Right forelimb (tissue), 1 donor: ENCODE measurements around the gene MUS81.
"Not testable (repeated sequence)": the region's sequence is repeated elsewhere in the genome, so short reads cannot be mapped to it uniquely, and the experiment has no call there.

Source experiments
- DNase-seq: peaks from one replicate; pipeline ENCODE4 v3.0.0-alpha.2; 2018

Gene MUS81, protein sequence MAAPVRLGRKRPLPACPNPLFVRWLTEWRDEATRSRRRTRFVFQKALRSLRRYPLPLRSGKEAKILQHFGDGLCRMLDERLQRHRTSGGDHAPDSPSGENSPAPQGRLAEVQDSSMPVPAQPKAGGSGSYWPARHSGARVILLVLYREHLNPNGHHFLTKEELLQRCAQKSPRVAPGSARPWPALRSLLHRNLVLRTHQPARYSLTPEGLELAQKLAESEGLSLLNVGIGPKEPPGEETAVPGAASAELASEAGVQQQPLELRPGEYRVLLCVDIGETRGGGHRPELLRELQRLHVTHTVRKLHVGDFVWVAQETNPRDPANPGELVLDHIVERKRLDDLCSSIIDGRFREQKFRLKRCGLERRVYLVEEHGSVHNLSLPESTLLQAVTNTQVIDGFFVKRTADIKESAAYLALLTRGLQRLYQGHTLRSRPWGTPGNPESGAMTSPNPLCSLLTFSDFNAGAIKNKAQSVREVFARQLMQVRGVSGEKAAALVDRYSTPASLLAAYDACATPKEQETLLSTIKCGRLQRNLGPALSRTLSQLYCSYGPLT

DNA sequence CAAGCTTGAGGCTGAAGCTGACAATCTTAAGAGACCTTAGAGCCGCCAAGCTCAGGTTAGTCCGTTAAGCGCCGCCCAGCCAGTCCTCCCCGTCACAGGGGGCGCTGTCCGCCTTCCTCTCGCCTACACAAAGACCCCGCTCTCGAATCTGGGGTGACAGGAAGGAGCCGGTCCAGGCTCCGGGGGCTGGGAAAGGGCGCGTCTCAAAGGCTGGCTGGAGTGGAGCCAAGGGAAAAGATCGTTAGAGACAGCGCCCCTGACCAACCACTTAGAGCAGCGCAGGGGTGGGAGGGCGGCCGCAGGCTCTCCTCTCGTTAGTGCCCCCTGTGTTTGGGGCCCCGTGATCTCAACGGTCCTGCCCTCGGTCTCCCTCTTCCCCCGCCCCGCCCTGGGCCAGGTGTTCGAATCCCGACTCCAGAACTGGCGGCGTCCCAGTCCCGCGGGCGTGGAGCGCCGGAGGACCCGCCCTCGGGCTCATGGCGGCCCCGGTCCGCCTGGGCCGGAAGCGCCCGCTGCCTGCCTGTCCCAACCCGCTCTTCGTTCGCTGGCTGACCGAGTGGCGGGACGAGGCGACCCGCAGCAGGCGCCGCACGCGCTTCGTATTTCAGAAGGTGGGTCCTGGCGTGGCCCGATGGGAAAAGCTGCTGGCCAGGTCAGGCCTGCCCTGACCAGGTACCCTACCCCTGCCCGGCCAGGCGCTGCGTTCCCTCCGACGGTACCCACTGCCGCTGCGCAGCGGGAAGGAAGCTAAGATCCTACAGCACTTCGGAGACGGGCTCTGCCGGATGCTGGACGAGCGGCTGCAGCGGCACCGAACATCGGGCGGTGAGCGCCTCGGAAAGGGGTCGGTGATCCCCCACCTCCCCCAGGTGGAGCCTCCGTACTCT, at the start of gene MUS81:
MUS81 (plus strand) TSS at position 156 of the 887 bp plus-strand sequence; CDS start at position 477, 321 bp downstream.
- DNase-seq: peak; percentile 99

DNA sequence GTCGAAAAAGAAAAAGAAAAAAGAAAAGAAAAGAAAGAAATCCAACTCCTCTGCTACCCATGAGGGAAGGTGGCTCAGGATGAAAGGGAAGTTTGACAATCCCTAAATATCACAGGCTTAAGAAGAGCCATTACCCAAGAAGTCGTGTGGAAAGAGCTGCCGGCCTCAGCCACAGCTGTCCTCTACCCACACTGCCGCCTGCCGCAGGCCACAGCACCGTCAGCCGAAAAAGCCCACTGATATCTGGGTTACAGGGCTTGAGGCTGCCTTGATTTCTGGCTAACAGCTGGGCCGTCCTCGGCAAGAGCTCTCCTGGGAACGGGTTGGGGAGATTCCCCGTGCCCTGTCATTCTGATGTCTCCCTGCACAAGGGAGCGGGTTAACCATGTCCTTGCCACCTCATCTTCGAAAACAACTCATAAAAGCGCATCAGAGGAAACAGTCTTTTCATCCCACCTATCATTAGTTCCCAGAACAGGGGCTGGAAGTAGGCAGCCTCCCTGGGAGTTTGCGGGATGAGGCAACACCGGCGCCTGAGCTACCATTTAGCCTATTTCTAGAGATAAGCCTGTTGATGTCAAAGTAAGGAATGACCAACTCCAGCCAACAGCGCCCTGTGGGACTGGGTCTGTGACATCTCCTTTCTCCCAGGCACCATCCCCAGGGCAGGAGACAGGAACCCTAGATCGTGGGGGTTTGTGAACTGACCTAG, 48.3 kb upstream of the MUS81 start:
- no peak for DNase-seq

DNA sequence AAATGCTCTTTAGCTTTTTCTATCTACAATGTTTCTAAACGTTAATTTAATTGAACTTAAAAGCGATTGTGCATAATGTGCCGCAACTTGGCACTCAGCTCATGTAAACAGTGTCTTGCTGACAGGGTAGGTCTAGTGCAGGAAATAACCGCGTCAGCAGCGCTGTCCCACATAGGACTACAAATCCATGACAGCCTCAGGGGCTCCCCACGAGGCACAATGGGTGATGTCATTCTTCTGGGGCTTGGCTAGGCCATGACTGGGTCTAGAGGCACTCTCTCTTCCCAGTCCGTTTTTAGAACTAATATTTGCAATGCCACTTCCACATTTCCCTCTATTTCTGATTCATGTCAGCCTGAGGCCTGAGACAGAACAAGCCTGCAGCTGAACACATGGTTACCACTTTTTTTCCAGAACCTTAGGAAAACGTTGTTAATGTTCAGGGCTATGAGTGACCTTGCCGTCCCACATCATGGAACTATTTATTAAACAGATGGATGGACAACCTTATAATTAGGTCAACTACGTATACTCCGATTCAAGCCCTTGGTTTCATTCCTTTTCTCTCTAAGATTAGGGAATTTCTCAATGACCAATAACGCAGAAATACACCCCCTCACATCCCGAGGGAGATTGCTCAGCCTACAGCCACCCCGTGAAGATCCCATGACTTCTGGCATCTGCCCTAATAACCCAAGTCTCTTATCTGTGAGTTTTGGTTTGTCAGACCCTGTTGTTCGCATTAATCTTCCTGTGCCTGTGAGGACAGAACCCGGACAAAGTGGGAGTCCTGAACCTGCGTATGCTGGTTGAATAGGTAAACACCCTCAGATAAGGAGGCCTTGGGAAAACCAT, 45.9 kb upstream of the MUS81 start:
- no peak for DNase-seq

DNA sequence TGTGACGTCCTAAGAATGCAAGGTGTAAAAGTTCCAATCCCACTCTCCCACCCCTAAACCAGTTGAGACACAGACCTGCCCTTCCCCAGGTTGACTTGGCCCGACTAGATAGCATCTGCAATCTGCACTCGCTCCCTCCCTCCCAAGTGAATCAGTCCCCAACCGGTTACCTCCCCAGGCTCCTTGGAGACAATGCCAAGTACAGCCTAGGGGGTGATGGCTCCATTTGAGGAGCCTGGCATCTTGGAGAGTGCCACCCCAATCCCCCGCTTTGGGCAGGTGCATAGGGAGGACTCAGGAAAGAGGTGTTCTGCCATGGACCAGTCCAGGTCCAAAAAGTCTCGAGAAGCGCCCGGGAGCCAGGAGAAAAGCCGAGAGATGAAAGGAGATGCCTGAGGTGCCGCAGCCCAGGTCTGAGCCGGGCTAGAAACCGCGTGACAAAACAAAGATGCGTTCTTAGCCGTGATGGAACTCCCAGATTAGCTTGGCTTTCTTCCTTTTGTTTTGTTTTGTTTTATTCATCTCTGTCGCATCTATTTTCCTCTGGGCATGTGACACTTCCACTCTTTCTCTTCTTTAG, 45.2 kb upstream of the MUS81 start:
- no peak for DNase-seq

DNA sequence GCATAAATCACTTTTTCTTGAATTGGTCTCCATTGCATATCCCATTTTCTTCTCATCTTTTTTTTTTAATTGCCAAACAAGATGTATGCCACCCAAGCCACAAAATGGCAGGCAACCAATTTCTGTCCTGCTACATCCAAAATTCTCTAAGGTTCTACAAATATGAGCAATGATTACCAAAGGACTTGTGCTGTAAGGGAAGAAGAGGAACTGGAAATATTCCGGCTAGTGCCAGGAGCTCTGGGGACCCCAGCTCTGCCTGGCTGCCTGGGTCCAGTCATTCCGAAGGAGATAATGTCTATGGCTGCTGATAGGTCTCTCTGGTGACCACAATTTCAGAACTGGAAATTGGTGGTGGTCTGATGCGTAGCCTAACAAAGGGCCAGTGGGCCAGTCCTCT, 43.5 kb upstream of the MUS81 start:
- no peak for DNase-seq

DNA sequence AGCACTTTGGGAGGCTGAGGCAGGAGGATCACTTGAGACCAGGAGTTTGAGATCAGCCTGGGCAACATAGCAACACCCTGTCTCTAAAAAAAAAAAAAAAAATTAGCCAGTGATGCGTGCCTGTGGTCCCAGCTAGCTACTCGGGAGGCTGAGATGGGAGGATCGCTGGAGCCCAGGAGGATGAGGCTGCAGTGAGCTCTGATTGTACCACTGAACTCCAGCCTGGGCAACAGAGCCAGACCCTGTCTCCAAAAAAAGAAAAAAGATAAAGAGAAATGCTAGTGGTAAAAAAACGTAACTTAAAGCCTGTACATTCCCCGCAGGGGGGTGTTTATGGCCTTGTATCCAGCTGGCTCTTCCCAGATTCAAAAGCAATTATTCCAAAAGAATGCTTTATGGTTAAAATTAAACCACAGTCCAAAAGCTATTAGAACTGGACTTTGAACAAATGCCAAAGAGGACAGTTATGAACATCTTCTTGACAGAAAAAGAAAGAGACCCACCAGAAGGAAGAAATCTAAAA, 42.9 kb upstream of the MUS81 start:
- DNase-seq: no peak

DNA sequence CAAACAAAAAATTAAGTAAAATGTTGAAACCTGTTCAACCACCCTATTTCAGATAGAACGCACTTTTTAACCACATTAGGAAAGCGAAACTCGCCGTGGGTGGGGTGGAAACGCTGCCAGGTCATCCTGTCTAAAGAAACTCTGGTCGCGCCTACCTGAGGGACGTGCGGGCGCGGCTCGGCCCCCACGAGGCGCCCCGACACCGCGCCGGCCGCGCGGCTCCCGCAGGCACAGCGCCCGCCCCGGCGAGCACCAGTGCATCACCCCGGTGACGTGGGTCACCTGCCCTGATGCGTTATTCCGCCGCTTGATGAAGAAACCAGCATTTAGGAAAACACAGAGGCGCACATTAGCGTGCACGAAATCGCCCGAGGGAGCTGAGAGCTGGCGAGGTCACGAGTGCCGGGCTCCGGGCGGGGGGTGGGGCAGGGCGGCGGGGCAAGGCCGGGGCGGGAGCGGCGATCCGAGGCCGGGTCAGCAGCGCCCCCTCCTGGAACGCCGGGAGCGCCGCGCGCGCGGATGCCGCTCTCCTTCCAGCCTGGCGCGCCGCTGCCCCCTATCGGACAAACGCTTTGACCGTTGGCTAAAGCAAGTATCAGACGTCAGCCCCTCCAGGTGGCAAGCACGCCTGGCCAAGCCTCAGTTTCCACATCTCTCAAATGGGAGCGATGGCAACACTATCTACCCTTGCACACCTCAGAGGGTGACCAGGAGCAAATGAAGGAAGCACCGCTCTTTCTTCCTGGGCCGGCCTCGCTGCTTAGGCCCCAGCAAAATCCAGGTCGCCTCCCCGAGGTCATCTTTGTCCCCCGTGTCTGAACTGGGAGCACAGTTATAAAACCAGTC, 42.2 kb upstream of the MUS81 start:
- peak; percentile 96 for DNase-seq

DNA sequence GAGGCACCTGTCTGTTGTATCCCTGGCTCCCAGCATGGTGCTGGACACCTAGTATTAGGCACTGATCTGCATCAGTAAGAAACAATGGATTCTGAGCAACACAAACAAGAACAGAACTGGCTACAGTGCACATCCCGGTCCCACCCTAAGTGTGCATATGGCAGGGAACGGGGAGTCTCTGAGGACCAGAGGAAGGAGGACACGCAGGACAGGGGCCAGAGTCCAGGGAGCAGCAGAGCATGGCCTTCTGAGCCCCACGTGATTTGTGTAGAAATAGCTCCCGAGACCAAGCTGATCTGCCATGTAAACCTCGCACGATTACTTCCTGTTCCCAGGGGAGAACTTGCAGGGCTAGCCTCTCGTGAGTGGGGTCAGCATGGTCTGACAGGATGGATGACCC, 39.1 kb upstream of the MUS81 start:
- no peak for DNase-seq

DNA sequence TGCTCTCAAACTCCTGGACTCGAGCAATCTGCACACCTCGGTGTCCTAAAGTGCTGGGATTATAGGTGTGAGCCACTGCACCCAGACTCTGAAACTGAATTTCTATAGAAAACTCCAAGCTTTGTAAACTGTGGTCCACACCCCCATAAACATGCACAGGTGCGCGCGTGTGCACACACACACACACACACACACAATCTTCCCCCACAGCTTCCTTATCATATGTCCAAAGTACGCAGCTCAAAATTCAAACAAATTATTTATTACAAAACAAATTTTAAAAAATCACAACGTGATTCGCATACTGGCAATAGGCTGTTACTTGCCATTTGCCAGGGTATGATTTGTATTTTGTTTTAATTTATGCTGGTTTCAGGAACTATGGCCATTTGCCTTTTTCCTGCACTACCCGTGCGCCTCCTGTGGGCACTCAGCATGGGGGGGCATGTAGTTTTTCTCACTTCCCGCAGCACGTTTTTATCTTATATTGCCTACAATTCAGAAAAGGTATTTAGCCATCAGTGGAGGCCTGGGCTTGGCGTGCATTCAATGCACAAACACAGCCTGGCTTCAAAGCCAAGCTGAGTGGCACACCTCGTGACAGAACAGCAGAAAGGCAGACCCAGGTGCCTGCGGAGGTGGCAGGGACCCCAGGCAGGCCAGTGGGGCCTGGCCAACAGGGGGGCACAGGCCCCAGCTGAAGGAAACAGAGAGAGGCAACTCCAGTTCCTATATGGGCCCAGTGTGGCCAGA, 37.3 kb upstream of the MUS81 start:
- no peak for DNase-seq

DNA sequence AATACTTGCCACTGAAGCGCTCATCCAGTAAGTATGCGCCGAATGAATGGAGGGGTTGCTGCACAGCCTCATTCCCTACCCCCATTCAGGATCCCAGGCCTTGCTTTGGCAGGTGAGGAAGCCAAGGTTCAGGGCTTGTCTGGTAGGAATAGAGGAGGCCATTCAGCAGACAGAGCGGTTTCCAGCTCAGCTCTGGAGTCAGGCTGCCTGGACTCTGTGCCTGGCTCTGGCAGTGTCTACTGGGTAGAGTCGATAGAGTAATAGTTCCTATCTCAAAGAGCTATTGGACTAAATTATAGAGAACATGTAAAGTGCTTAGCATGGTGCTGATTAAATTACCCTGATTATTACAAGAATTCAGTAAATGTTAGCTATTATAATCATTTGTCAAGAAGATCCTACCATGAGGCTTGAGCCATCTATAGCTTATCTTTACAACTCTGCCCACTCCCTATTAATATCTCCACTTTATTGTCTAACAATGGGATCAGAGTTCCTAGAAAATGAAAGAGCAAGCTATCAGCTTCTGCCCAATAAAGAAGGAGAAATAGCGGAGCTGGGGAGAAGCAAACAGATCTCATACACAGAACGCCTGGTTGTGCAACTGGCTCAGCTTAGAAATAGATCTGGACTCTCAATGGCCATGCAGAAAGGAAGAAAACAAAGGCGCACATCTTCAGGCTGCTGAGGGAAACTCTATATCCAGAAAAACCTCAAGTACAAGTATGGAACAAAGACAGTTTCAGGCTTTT, 33.1 kb upstream of the MUS81 start:
- DNase-seq: no peak

DNA sequence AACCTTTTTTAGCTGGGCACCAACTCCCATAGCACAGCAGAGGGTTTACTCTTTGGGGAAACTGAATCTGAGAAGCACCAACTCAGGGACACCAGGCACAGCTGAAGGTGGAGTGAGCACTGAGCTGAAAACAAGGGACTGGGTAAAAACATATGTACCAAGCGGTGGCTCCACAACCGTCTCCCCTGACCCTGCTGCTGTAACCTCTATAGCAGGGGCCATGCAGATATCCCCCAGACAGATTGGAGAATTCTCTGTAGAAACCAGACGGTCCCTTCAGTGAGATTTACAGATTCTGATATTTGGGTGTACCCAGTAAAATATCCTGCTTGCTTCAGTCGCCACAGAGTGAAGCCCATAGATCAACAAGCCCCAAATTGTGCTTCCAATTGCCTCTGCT, 30.8 kb upstream of the MUS81 start:
- no peak for DNase-seq

DNA sequence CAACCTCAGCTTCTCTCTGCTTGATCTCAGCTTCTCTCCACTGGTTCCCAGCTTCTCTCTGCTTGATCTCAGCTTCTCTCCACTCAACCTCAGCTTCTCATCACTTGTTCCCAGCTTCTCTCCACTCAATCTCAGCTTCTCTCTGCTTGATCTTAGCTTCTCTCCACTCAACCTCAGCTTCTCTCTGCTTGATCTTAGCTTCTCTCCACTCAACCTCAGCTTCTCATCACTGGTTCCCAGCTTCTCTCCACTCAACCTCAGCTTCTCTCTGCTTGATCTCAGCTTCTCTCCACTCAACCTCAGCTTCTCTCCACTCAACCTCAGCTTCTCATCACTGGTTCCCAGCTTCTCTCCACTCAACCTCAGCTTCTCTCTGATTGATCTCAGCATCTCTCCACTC, 28.0 kb upstream of the MUS81 start:
- DNase-seq: not testable (repeated sequence)

DNA sequence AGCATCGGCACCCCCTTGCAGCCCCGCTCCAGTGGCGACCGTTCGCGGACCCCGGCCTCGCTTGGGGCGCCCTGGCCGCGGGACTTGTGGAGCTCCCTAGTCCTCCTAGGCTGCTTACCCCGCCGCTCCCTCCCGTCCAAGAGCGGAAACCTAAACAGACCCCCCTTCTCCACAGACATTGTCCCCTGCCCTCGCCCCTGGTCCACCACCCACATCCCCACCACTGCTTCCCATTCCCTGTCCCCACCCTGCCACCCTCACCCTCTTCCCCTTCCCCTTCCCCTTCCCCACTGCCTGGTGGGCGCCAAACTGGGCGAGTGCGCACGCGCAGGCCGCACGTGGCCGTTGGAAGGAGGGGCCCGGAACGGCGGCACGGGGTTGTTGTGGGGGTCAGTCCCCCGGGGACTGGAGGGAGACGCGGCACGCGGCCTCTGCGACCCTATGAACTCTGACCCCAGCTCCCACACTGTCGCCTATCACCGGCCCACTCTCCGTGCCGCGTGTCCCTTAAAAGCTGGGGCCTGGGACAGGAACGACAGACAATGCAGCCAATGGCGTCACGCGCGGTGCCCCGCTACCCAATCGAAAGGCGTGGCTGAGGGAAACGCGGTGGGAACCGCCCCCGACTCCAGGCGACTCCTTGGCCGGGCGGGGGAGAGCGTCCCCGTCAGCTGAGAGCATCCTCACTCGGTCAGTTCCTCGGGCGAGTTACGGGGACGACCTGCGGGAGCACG, 26.8 kb upstream of the MUS81 start, which contains the start of gene SNX32:
SNX32 (plus strand) TSS at position 667 of the 734 bp plus-strand sequence. CDS start 103 bp downstream, outside the sequence.
- DNase-seq: peak; percentile 98

DNA sequence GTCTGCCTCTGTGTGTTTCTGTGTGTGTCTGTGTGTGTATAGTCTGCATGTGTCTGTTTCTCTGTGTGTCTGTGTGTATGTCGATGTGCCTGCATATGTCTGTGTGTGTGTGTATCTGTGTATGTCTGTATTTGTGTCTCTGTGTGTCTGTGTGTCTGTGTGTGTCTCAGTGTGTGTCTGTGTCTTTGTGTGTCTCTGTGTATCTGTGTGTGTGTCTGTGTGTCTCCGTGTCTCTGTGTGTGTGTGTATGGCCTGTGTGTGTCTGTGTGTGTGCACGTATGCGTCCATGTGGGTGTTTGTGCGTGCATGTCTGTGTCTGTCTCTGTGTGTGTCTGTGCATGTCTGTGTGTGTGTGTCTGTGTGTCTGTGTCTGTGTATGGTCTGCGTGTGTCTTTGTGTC, 26.0 kb upstream of the MUS81 start:
- no peak for DNase-seq

DNA sequence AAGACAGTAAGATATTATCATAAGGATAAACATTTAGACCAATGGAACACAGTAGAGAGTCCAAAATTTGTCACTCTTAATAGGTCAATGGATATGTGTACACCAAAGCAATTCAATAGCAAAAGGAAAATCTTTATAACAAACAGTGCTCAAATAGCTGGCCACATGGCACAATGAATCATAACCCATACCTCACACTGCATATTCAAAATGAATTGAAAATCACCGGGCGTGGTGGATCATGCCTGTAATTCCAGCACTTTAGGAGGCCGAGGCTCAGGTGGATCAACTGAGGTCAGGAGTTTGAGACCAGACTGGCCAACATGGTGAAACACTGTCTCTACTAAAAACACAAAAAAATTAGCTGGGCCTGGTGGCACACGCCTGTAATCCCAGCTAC, 18.1 kb upstream of the MUS81 start:
- DNase-seq: no peak

DNA sequence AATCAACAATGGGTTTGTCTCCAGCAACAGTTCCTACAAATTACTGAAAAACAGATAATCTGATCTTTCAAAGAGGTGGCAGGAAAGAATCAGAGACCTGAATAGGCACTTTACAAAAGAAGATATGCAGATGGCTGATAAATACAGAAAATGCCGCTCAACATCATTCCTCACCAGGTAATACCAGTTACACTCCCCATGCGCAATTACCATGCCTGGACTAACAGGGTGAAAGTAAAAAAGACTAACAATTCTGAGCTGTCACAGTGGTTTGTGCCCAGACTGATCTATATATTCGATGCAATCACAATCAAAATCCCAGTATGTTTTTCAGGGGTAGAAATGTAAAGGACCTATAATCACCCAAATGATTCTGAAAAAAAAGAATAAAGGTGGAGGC, 16.4 kb upstream of the MUS81 start:
- DNase-seq: no peak

DNA sequence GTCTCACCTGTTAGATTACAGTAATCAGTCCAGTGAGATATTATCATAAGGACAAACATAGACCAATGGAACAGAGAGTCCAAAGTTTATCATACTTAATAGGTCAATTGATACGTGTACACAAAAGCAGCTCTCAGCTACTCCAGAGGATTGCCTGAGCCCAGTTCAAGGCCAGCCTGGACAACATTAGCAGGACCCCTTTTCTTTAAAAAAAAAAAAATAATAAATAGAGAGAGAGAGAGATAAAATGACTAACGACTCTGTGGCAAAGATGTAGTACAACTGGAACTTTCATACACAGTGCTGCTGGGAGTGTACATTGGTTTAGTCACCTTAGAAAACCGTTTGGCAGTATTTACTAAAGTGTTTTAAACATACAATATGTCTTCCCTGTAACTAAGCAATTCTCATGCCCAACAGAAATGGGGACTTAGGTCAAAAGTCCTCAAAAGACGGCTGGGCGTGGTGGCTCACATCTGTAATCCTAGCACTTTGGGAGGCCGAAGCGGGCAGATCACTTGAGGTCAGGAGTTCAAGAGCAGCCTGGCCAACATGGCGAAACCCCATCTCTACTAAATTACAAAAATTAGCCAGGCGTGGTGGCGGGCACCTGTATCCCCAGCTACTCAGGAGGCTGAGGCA, 15.9 kb upstream of the MUS81 start:
- DNase-seq: no peak
